ENCODE data around the gene MBOAT1.

Gene MBOAT1

GRCh38 chr6:20233007-20233730, 20.9 kb upstream of the MBOAT1 start:
- no peak for DNase-seq

GRCh38 chr6:20232188-20232587, 19.9 kb upstream of the MBOAT1 start:
- no peak for DNase-seq

- no peak for DNase-seq
Observed at GRCh38 chr6:20230401-20231119, 18.3 kb upstream of the MBOAT1 start.

- no peak for DNase-seq
Observed at GRCh38 chr6:20229881-20230280, 17.6 kb upstream of the MBOAT1 start.

DNA sequence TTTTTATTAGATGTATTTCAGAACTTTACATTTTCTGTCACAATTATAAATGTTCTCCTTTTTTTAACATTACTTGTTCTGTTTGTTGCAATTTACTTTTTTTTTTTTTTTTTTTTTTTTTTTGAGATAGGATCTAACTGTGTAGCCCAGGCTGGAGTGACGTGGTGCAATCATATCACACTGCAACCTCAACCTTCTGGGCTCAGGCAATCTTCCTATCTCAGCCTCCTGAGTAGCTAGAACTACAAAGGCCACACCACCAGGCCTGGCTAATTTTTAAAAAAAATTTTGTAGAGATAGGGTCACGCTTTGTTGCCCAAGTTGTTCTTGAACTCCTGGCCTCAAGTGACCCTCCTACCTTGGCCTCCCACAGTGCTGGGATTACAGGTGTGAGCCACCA, 15.1 kb upstream of the MBOAT1 start:
- DNase-seq = no peak

- no peak for DNase-seq
Observed at GRCh38 chr6:20223141-20223540, 10.9 kb upstream of the MBOAT1 start.

- DNase-seq = no peak
Observed at GRCh38 chr6:20221421-20221820, 9.2 kb upstream of the MBOAT1 start.

DNA sequence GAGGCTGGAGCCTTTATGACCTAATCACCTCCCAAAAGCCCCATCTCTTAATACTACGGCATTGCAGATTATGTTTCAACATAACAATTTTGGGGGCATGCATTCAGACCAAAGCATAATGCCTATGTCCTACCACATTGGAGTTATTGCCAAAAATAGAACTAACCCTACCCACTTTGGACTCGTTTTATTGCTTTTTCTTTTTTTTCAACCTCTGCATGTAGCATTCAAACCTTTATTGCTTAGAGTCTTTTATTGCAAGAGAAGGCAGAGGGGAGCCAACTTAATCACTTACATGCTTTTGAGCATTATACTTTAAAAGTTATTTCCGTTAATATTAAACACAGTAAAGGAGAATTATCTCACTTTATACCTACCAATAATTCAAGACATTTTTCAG, 8.1 kb upstream of the MBOAT1 start:
- DNase-seq = no peak

DNA sequence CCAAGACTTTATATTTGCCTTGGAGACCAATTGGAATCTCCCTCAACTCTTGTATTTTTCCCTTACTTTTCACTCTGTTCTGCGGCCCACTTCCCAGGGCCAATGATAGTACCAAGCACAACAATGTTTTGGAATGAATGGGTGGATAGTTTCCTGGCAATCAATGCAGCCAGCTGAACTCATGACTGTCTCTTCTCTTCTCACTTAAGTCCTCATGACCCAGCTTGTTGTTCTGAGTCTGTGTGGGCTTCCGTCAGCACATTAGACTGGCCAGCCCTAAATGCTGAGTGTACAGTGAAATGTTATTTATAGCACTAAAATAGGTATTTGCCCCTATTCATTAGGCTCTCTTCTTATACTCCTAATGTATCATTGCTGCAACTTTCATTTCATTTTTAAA, 5.6 kb upstream of the MBOAT1 start:
- DNase-seq = no peak

DNA sequence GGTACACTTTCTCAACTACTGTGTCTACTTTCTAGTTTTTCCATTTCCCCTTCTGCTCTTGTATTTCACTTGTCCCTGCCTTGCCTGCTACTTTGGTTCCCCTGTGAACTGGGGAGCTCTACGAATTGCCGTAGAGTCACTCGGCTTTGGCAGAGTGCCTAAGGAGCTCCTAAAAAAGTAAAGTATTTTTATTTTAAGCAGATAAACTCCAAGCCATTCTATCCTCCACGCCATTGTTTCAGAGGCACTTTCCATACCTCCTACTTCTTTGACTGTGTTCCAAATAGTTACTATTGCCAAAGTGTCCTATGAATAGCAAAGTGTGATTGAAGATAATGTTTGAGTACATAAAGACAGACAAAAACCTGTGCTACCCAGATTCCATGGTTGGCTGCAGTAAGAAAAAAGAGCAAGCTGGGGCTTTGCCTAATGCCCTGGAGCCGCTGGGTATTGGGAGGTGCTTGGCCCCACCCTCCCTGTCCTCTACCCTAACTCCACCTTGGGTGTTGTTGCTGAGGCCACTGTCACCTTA, 5.1 kb upstream of the MBOAT1 start:
- DNase-seq = no peak

DNA sequence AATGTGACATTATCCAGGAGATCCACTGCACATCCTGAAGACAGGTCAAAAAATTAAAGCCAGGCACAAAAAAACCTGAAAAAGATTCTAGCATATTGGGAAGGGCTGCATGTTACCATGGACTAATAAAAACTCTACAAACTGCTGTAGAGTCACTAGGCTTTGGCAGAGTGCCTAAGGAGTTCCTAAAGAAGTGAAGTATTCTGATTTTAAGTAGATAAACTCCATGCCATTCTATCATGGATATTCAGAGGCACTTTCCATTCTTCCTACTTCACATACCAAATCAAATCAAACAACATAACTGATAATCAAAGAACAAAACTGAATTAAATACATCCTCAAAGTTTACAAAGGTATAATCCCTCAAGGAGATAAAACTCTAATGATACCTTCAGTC, 3.0 kb upstream of the MBOAT1 start:
- no peak for DNase-seq

DNA sequence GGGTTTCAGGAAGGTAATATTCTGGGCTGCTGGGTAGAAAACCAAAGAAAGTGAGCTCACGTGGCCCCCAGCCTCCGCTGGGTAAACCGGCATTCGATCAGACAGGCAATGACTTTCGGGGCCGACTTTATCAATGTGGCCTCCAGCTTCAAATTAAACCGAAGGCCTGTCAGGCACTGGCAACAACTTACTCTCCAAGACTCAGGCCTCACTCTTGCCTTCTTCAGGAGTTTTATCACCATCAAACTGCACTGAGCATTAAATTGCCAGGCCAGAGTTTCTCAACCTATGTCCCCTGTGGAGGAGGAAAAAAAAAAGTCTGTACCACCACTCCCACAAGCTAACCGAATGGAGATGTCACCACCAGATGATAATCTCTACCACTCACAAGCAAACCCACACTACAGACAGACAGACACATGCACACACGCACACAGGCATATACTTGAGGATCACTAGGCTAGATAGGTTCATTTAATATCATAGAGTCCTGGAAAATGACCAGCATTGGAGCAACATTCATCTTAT, 1.1 kb upstream of the MBOAT1 start:
- DNase-seq = peak; percentile 20 to 21

DNA sequence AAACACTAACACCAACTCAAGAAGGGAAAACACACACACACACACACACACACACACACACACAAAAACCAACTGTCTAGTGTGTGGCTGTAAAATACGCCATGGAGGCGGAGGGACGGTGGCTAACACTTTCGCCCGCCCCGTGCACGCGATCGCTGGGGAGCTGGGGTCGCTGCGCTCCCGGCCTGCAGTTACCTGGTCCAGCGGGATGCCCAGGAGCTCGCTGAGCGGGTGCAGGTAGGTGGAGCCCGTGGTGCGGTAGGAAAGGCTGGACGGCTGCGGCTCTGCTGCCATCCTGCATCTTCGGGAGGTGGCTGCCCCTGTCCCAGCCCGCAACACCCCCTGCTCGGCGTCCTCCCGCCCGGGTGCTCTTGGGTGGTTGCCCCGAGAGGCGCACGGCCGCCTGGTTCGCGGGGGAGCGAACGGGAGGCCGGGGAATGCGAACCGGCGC, 303 bp downstream of the MBOAT1 start:
- DNase-seq = peak; percentile 38 to 51

DNA sequence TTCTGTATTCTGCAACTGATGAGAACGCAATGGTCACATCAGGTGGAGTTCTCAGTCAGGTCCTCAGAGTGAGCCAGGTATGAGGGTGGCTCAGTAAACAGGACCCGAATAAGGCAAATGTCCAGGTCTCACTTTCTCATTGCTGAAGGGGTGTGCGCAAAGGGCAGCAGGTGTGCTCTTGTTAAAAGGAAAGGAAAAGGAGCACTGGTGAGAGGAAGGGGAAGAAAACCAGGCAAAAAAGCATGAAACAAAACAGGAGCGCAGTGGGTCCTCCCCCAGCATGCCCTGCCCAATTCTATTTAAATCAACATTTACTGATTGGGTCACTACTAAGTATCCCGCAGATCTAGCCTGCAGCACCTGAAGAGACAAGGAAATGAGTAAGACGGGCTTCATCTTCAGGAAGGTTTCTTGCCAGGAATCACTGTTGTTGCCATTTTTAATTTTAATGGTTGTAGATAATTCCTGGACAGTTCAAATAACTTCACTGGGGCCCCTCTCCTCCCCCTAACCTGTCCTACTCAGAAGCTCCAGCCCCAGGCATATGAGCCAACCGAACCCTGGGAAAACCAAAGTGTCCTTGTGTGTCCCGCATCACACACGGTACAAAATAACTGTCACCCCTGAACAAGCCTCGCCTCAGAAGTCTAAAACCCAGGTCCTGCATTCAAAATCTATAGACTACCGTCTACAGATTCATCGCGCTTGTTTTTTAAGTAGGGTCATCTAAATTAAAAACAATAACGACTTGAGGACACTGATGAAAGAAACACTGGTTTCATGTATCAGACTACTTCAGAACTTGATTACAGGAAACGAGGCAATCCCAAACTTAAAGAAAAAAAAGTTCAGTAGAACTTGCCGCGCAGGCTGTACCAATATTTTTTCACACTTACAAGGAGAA, 980 bp downstream of the MBOAT1 start:
- DNase-seq = peak in 1 of 2 experiments; percentile 17

DNA sequence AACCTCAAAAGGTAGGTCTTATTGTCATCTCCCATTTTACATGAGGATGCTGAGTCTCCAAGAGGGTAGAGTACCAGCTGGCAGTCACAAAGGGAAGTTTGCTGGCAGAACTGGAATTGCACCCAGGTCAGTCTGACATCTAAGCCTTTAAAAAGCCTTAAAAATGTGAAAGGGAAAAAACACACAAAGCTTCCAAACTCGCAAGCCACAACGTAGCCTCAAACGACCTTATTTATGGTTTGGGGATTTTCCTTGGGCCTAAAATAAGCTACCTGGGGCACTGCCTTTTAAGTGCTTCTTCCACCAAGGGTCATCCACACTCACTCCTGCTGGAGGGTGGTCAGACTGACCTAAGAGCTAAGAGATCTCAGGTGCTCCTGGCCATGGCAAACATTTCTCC, 2.1 kb downstream of the MBOAT1 start:
- DNase-seq = no peak

- DNase-seq = no peak
Observed at GRCh38 chr6:20208687-20209378, 3.4 kb downstream of the MBOAT1 start.

DNA sequence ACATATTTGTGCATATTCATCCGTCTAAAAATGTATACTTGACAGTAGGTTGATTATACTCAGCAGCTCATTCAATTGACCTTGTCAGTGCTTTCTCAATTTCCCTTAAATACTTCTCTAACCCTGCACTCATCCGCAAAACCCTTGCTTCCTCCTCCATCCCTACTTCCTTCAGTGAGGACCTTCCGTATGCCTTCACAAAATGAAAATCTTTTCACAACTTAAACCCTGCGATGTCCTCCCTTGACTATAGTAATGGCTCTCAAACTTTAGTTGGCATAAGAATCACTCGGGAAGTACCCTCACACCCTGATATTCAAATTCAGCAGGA, 5.2 kb downstream of the MBOAT1 start:
- DNase-seq = no peak

DNA sequence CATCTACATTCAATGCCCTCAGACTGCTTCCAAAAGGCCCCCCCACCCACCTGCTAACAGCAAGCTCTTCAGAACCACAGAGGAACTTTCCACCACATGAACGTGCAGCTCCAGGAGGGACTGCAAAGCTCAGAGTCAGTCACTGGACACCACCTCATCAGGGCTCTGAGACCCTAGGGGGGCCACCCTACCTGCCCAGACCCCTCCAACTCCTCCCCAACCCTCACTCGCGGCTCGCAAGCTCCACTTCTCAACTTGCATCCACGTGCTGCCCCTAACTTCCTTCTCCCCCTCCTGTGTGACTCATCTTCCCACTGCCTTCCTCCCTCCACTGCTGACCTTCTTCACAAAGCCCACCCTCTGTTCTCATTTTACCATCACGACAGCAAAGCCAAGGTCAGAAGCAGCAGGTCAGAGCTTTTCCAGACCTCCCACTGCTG, 6.5 kb downstream of the MBOAT1 start:
- DNase-seq = no peak

DNA sequence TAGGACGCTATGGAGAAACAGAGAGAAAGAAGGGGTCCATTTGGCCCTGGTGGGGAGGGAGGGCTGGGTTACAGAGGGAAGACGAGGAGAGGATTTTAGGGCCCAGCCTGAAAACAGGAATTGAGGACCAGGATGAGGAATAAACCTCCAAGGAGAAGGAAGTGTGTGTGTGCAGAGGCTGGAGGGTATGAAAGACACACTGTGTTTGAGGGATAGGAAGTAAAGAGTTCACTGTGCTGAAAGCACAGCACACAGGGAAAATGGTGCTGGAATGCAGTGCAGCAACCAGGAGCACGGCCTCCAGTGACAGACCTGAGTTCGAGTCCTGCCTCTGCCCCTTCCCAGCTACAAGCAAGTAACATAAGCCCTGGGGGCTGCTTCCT, 7.8 kb downstream of the MBOAT1 start:
- no peak for DNase-seq

DNA sequence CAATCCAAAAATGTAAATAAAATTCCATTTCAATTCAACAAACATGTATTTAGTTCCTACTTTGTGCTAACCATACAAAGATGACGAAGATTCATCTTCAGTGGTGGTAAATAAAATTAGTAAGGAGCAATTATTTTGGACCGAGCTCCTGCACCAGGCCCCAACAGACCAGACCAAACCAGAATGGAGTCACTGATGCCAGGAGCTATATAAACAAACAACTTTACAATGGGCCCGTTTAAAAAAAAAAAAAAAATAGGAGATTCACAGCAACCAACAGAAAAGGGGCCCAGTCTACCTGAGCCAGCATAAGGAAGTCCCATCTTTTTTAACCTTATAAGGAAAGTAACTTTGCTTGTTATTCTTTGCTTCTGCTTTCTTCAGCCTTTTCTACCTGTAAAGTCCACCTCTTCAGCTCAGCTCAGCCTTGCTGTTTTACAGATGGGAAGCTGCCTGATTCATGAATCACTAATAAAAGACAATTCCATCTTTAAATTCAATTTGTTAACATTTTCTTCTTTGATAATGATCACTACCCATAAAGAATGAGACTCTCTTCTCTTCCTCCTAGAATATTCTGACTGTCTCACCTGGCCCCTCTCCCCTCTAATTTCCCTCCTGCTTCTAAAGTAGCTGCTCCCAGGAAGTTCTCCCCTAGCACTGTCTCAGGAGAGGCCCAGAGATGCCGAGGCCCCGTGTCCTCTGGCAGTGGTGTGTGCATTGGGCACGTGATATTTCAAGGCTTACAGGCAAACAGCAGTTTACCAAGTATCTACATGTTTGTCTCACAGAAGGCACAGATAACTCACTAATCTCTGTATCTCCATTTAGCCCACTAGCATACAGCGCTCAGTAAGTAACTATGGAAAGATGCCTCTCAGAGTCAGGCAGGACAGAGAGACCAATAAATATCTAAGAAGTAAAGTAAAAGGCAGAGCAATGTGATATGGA, 8.4 kb downstream of the MBOAT1 start:
- no peak for DNase-seq

DNA sequence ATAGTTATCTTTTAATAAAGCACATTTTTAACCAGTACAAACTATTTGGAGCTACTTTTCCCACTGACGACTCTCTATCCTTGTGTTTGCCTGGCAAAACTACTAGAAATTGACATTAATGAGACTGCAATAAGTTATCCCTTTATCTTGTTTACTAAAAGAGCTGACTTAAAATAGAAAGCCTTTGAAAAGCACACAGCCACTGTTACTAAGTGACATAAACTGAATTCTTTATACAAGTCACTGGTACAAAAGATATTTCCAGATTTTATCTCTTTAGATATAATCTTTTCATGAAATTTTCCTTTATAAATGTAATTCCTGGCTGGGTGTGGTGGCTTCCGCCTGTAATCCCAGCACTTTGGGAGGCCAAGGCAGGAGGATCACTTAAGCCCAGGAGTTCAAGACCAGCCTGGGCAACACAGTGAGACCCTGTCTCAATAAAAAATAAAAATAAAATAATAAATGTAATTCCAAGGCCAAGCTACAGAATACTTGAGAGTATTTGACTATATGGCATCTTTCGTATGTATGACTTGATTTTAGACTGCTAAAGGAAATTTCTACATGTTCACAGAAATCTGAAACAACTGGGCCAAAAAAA, 9.5 kb downstream of the MBOAT1 start:
- no peak for DNase-seq
